MM.1S (cell line): ENCODE data around the gene IGFBP2.

Experiments
- CTCF ChIP-seq: fragments of 300-600 bp; sonication (generic); IDR thresholded peaks from 2 replicates; pipeline ENCODE4 v1.5.1; 2016; ENCODE audit warnings: antibody characterized with exemption, low read length, mixed read lengths
- EZH2 ChIP-seq: fragments of 300-600 bp; sonication (generic); optimal IDR thresholded peaks from 2 replicates; pipeline ENCODE3; 2017; ENCODE audit warnings: low read depth, mild to moderate bottlenecking, antibody characterized with exemption, low read length, mixed read lengths
- EZH2phosphoT487 ChIP-seq: fragments of 300-600 bp; sonication (generic); IDR thresholded peaks from 2 replicates; pipeline ENCODE4 v1.6.1; 2018; ENCODE audit warnings: antibody characterized with exemption, low read length

GRCh38 chr2:216596980-216597509 lies 36.2 kb upstream of the IGFBP2 start:
- TF ChIP-seq CTCF: no peak
- no peak for TF ChIP-seq EZH2
- TF ChIP-seq EZH2phosphoT487: no peak
